ENCODE data around the gene SMAP1.

SMAP1 gene

GRCh38 chr6:70684794-70685493 is 17.3 kb downstream of the SMAP1 start:
- DNase-seq (ENCODE audit: low read depth in 2 of 2) = no peak

GRCh38 chr6:70685494-70686180 is 18.0 kb downstream of the SMAP1 start:
- no peak for DNase-seq (ENCODE audit: low read depth in 2 of 2)

GRCh38 chr6:70686548-70687133 is 19.0 kb downstream of the SMAP1 start:
- no peak for DNase-seq (ENCODE audit: low read depth in 2 of 2)

GRCh38 chr6:70693887-70694286 is 26.2 kb downstream of the SMAP1 start:
- no peak for DNase-seq (ENCODE audit: low read depth in 2 of 2)

- DNase-seq (ENCODE audit: low read depth in 2 of 2) = no peak
These were observed 26.7 kb downstream of the SMAP1 start for GRCh38 chr6:70694371-70694770.

GRCh38 chr6:70700922-70701876 is 33.5 kb downstream of the SMAP1 start:
- no peak for DNase-seq (ENCODE audit: low read depth in 2 of 2)

- DNase-seq (ENCODE audit: low read depth in 2 of 2) = no peak
These were observed 38.1 kb downstream of the SMAP1 start for GRCh38 chr6:70705772-70706171.

- no peak for DNase-seq (ENCODE audit: low read depth in 2 of 2)
These were observed 38.9 kb downstream of the SMAP1 start for GRCh38 chr6:70706491-70707123.

- no peak for DNase-seq (ENCODE audit: low read depth in 2 of 2)
These were observed 40.2 kb downstream of the SMAP1 start for GRCh38 chr6:70707893-70708292.

- no peak for DNase-seq (ENCODE audit: low read depth in 2 of 2)
These were observed 40.8 kb downstream of the SMAP1 start for GRCh38 chr6:70708448-70708847.

- DNase-seq (ENCODE audit: low read depth in 2 of 2) = no peak
These were observed 42.1 kb downstream of the SMAP1 start for GRCh38 chr6:70709826-70710225.

- DNase-seq (ENCODE audit: low read depth in 2 of 2) = no peak
These were observed 47.1 kb downstream of the SMAP1 start for GRCh38 chr6:70714716-70715257.

GRCh38 chr6:70717038-70717801 is 49.5 kb downstream of the SMAP1 start:
- no peak for DNase-seq (ENCODE audit: low read depth in 2 of 2)

GRCh38 chr6:70724524-70724923 is 56.8 kb downstream of the SMAP1 start:
- DNase-seq (ENCODE audit: low read depth in 2 of 2) = no peak

GRCh38 chr6:70725817-70726415 is 58.2 kb downstream of the SMAP1 start:
- no peak for DNase-seq (ENCODE audit: low read depth in 2 of 2)

- no peak for DNase-seq (ENCODE audit: low read depth in 2 of 2)
These were observed 66.7 kb downstream of the SMAP1 start for GRCh38 chr6:70734381-70734780.

- DNase-seq (ENCODE audit: low read depth in 2 of 2) = no peak
These were observed 67.3 kb downstream of the SMAP1 start for GRCh38 chr6:70734979-70735378.

- no peak for DNase-seq (ENCODE audit: low read depth in 2 of 2)
These were observed 67.8 kb downstream of the SMAP1 start for GRCh38 chr6:70735513-70735912.

GRCh38 chr6:70738028-70738427 is 70.3 kb downstream of the SMAP1 start:
- no peak for DNase-seq (ENCODE audit: low read depth in 2 of 2)

- DNase-seq (ENCODE audit: low read depth in 2 of 2) = no peak
These were observed 71.9 kb downstream of the SMAP1 start for GRCh38 chr6:70739534-70739933.

Data from stimulated activated CD4-positive, alpha-beta T cell treated with anti-CD3 and anti-CD28 coated beads, Interleukin-1b, Interleukin-23, amount 100 ng/mL, for 1 hour (primary cell).